GM12801 (cell line): ENCODE data around the gene ARL3.

Experiments
- CTCF ChIP-seq: IDR thresholded peaks from one replicate; pipeline ENCODE4 v1.5.1; 2011; ENCODE audit warnings: control low read depth; ENCODE audit not compliant: insufficient read length; ENCODE audit errors: extremely low read depth

Gene ARL3

GRCh38 chr10:102743078-102743587 is 28.9 kb upstream of the ARL3 start:
- TF ChIP-seq CTCF, result no peak

- no peak for TF ChIP-seq CTCF
Observed at GRCh38 chr10:102741726-102742237, 27.6 kb upstream of the ARL3 start.

- TF ChIP-seq CTCF, result no peak
Observed at GRCh38 chr10:102740229-102740628, 26.0 kb upstream of the ARL3 start.

- TF ChIP-seq CTCF, result no peak
Observed at GRCh38 chr10:102738692-102739121, 24.5 kb upstream of the ARL3 start.

- TF ChIP-seq CTCF, result no peak
Observed at GRCh38 chr10:102735065-102735562, 20.9 kb upstream of the ARL3 start.

GRCh38 chr10:102732661-102733060 is 18.5 kb upstream of the ARL3 start:
- no peak for TF ChIP-seq CTCF

GRCh38 chr10:102731222-102731800 is 17.1 kb upstream of the ARL3 start:
- TF ChIP-seq CTCF, result no peak
